ENCODE data around the gene LRP1B.
A peak's percentile ranks its signal among the peaks of the same experiment; 100 is the strongest.
"Not testable (repeated sequence)": the region's sequence is repeated elsewhere in the genome, so short reads cannot be mapped to it uniquely, and the experiment has no call there.

Gene LRP1B

GRCh38 chr2:140362361-140362760 is 1768.5 kb downstream of the LRP1B start:
- no peak for DNase-seq

- DNase-seq, result no peak
Observed at GRCh38 chr2:140359056-140359771, 1771.6 kb downstream of the LRP1B start.

- no peak for DNase-seq
Observed at GRCh38 chr2:140356697-140357096, 1774.1 kb downstream of the LRP1B start.

- no peak for DNase-seq
Observed at GRCh38 chr2:140355511-140356090, 1775.2 kb downstream of the LRP1B start.

GRCh38 chr2:140354544-140354943 is 1776.3 kb downstream of the LRP1B start:
- DNase-seq, result no peak

- DNase-seq, result no peak
Observed at GRCh38 chr2:140353541-140353940, 1777.3 kb downstream of the LRP1B start.

GRCh38 chr2:140351692-140352091 is 1779.1 kb downstream of the LRP1B start:
- DNase-seq, result no peak

- peak; percentile 18 to 31 for DNase-seq
Observed at GRCh38 chr2:140349695-140350094, 1781.1 kb downstream of the LRP1B start.

- no peak for DNase-seq
Observed at GRCh38 chr2:140348826-140349225, 1782.0 kb downstream of the LRP1B start.

GRCh38 chr2:140344838-140345237 is 1786.0 kb downstream of the LRP1B start:
- no peak for DNase-seq

GRCh38 chr2:140344266-140344665 is 1786.5 kb downstream of the LRP1B start:
- DNase-seq, result not testable (repeated sequence)

- DNase-seq, result no peak
Observed at GRCh38 chr2:140338795-140339194, 1792.0 kb downstream of the LRP1B start.

GRCh38 chr2:140337061-140337460 is 1793.8 kb downstream of the LRP1B start:
- no peak for DNase-seq

GRCh38 chr2:140316345-140316744 is 1814.5 kb downstream of the LRP1B start:
- DNase-seq, result no peak

- no peak for DNase-seq
Observed at GRCh38 chr2:140311905-140312304, 1818.9 kb downstream of the LRP1B start.

- no peak for DNase-seq
Observed at GRCh38 chr2:140308706-140309105, 1822.1 kb downstream of the LRP1B start.

- no peak for DNase-seq
Observed at GRCh38 chr2:140307532-140307931, 1823.3 kb downstream of the LRP1B start.

GRCh38 chr2:140295767-140296166 is 1835.0 kb downstream of the LRP1B start:
- no peak for DNase-seq

GRCh38 chr2:140288726-140289125 is 1842.1 kb downstream of the LRP1B start:
- no peak for DNase-seq

GRCh38 chr2:140288213-140288612 is 1842.6 kb downstream of the LRP1B start:
- DNase-seq, result no peak

- DNase-seq, result no peak
Observed at GRCh38 chr2:140286377-140286776, 1844.4 kb downstream of the LRP1B start.

- not testable (repeated sequence) for DNase-seq
Observed at GRCh38 chr2:140277344-140277743, 1853.5 kb downstream of the LRP1B start.

- DNase-seq, result no peak
Observed at GRCh38 chr2:140276661-140277060, 1854.2 kb downstream of the LRP1B start.

GRCh38 chr2:140275427-140275826 is 1855.4 kb downstream of the LRP1B start:
- DNase-seq, result no peak

- no peak for DNase-seq
Observed at GRCh38 chr2:140274891-140275290, 1855.9 kb downstream of the LRP1B start.

Measured in Kasumi-1 (cell line).